DMS114 treated with DMSO at 0.1 percent for 48 hours (cell line): ENCODE measurements around the gene N4BP2L1.
"Not testable (repeated sequence)": the region's sequence is repeated elsewhere in the genome, so short reads cannot be mapped to it uniquely, and the experiment has no call there.

Experiments
- DNase-seq: peaks from one replicate; lab custom pipeline; 2025; ENCODE audit not compliant: unreplicated experiment; lab: John Stamatoyannopoulos, UW

Gene N4BP2L1

GRCh38 chr13:32391101-32391619, 36.8 kb downstream of the N4BP2L1 start:
- no peak for DNase-seq

- no peak for DNase-seq
Observed at GRCh38 chr13:32390484-32390883, 37.4 kb downstream of the N4BP2L1 start.

- DNase-seq = no peak
Observed at GRCh38 chr13:32390048-32390447, 37.9 kb downstream of the N4BP2L1 start.

GRCh38 chr13:32385410-32385809, 42.5 kb downstream of the N4BP2L1 start:
- DNase-seq = no peak

- no peak for DNase-seq
Observed at GRCh38 chr13:32384702-32385101, 43.2 kb downstream of the N4BP2L1 start.

GRCh38 chr13:32383836-32384618, 43.9 kb downstream of the N4BP2L1 start:
- no peak for DNase-seq

- DNase-seq = no peak
Observed at GRCh38 chr13:32381539-32381938, 46.4 kb downstream of the N4BP2L1 start.

GRCh38 chr13:32378012-32378411, 49.9 kb downstream of the N4BP2L1 start:
- no peak for DNase-seq

GRCh38 chr13:32376642-32377415, 51.1 kb downstream of the N4BP2L1 start:
- no peak for DNase-seq

GRCh38 chr13:32370805-32371204, 57.1 kb downstream of the N4BP2L1 start:
- no peak for DNase-seq

GRCh38 chr13:32362574-32362973, 65.4 kb downstream of the N4BP2L1 start:
- DNase-seq = no peak

GRCh38 chr13:32355935-32356334, 72.0 kb downstream of the N4BP2L1 start:
- not testable (repeated sequence) for DNase-seq

- DNase-seq = no peak
Observed at GRCh38 chr13:32354040-32354439, 73.9 kb downstream of the N4BP2L1 start.

GRCh38 chr13:32350839-32351441, 77.0 kb downstream of the N4BP2L1 start:
- not testable (repeated sequence) for DNase-seq
